Nephron (organoid): ENCODE data around the gene SEC14L2.
A peak's percentile ranks its signal among the peaks of the same experiment; 100 is the strongest.

ENCODE experiments used
- H3K27ac Mint-ChIP-seq, 3 experiments: 2 replicates each; pipeline ENCODE4 v1.8.0; 2020; ENCODE audit warnings: mixed read lengths in 3 of 3, mild to moderate bottlenecking in 2 of 3, moderate library complexity in 1 of 3
- H3K27me3 Mint-ChIP-seq: 2 replicates; pipeline ENCODE4 v1.8.0; 2021; ENCODE audit warnings: low read depth, mild to moderate bottlenecking, moderate library complexity, mixed read lengths
- H3K36me3 Mint-ChIP-seq: 2 replicates; pipeline ENCODE4 v1.8.0; 2020; ENCODE audit warnings: low read depth, mixed read lengths
- H3K4me1 Mint-ChIP-seq: 2 replicates; pipeline ENCODE4 v1.8.0; 2020; ENCODE audit warnings: mixed read lengths
- H3K4me3 Mint-ChIP-seq, 3 experiments: 2 replicates each; pipeline ENCODE4 v1.8.0; 2020; ENCODE audit warnings: mild to moderate bottlenecking in 3 of 3, mixed read lengths in 3 of 3, moderate library complexity in 2 of 3
- H3K9me3 Mint-ChIP-seq: 2 replicates; pipeline ENCODE4 v1.8.0; 2020; ENCODE audit warnings: mixed read lengths
- CTCF ChIP-seq, 3 experiments: fragments of 200-600 bp; sonication (generic); IDR thresholded peaks; one replicate each; pipeline ENCODE4 v1.5.0; 2021; ENCODE audit warnings: antibody characterized with exemption in 3 of 3; ENCODE audit not compliant: unreplicated experiment in 3 of 3

SEC14L2 gene

DNA sequence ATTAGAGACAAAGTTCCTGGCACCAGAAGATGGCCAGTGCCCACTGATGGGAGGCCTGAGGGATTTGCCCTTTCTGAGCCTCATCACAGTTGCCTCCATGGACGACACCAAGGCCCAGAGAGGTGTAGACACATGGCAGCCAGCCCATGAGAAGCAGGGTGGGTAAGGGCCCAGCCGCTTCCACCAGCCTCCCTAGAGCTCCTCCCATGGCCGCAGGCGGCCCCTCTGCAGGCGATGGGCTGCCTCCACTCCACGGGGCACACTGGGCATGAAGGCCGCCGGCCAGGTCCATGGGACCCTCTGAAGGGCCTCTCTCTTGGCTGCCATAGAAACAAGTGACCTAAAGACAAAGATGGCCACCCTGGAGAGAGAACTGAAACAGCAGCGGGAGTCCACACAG, 25.5 kb upstream of the SEC14L2 start:
- peaks cover 14% of the 10 kb centered on the region for H3K4me1 Mint-ChIP-seq
- no peak for TF ChIP-seq CTCF (IDR thresholded peaks at IDR 0.05; ENCODE audit: unreplicated experiment in 3 of 3)
- H3K27ac Mint-ChIP-seq = no peak overlapping the region
- peaks cover 7% of the 10 kb centered on the region for H3K36me3 Mint-ChIP-seq
- H3K9me3 Mint-ChIP-seq = no peaks in the 10 kb centered on the region
- no peaks in the 10 kb centered on the region for H3K27me3 Mint-ChIP-seq
- H3K4me3 Mint-ChIP-seq = no peak overlapping the region

DNA sequence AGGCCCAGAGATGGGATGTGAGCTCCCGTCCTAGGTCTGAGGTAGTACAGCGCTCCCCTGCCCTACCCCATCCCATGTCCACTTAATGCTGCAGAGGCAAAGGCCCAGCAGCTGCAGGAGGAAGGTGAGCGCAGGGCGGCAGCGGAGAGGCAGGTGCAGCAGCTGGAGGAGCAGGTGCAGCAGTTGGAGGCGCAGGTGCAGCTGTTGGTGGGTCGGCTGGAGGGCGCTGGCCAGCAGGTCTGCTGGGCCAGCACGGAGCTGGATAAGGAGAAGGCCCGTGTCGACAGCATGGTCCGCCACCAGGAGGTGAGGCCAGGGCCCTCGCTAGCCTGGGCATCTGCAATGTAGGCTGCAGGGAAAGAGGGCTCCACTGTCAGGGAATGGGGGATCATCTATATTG, 24.8 kb upstream of the SEC14L2 start:
- Mint-ChIP-seq H3K4me1 (peaks cover 14% of the 10 kb centered on the region), H3K27ac (no peak overlapping the region), H3K27me3 (no peaks in the 10 kb centered on the region), H3K9me3 (no peaks in the 10 kb centered on the region), H3K36me3 (peaks cover 4% of the 10 kb centered on the region), H3K4me3 (no peak overlapping the region)
- TF ChIP-seq CTCF (IDR thresholded peaks at IDR 0.05; ENCODE audit: unreplicated experiment in 3 of 3) = no peak

DNA sequence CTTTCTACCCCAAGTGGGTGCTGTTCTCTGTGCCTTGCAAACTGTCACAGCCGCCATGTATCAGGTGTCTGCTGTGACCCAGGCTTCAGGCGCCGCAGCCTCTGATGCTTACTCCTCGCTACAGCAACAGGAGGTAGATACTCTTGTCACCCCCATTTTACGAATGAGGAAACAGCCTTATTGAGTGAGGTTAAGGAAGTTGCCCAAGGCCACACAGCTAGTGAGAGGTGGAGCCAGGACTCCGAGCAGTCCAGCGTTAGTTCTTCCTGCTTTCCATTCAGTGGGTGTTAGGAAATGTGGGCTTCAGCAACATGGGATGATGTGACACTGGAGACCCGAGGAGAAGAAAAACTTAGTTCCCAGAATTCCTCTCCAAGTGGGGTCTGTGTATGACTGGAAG, 23.9 kb upstream of the SEC14L2 start:
- peaks cover 5% of the 10 kb centered on the region for H3K36me3 Mint-ChIP-seq
- H3K27ac Mint-ChIP-seq = no peak overlapping the region
- H3K9me3 Mint-ChIP-seq = no peaks in the 10 kb centered on the region
- H3K27me3 Mint-ChIP-seq = no peaks in the 10 kb centered on the region
- H3K4me3 Mint-ChIP-seq = no peak overlapping the region
- TF ChIP-seq CTCF (IDR thresholded peaks at IDR 0.05; ENCODE audit: unreplicated experiment in 3 of 3) = no peak
- H3K4me1 Mint-ChIP-seq = peaks cover 14% of the 10 kb centered on the region

- Mint-ChIP-seq H3K9me3 (no peaks in the 10 kb centered on the region), H3K4me1 (peaks cover 14% of the 10 kb centered on the region), H3K27me3 (no peaks in the 10 kb centered on the region), H3K36me3 (peaks cover 8% of the 10 kb centered on the region), H3K4me3 (no peak overlapping the region), H3K27ac (peak overlapping the region in 1 of 3 experiments; percentile 32)
- TF ChIP-seq CTCF (IDR thresholded peaks at IDR 0.05; ENCODE audit: unreplicated experiment in 3 of 3) = no peak
These were observed 23.2 kb upstream of the SEC14L2 start for GRCh38 chr22:30373331-30374325.

- H3K27me3 Mint-ChIP-seq = peaks cover under 1% of the 10 kb centered on the region
- H3K9me3 Mint-ChIP-seq = no peaks in the 10 kb centered on the region
- no peak overlapping the region for H3K27ac Mint-ChIP-seq
- peaks cover 13% of the 10 kb centered on the region for H3K36me3 Mint-ChIP-seq
- H3K4me3 Mint-ChIP-seq = no peak overlapping the region
- peaks cover 6% of the 10 kb centered on the region for H3K4me1 Mint-ChIP-seq
- TF ChIP-seq CTCF (IDR thresholded peaks at IDR 0.05; ENCODE audit: unreplicated experiment in 3 of 3) = no peak
These were observed 21.4 kb upstream of the SEC14L2 start for GRCh38 chr22:30375312-30375849.
